K562 (cell line): ENCODE data around the gene PGAP3. TPM values are rescaled to one million over a fixed set of nuclear protein-coding genes. Genes with fewer than 3 reads are reported as not detected.

ENCODE experiments used
- GABPA ChIP-seq: fragments of 200-800 bp; sonication (Bioruptor generic); conservative IDR thresholded peaks from 2 replicates; pipeline ENCODE4 v1.6.1; 2016; ENCODE audit warnings: low read depth, missing genetic modification characterization, missing compliant biosample characterization
- HCFC1 ChIP-seq: IDR thresholded peaks from 2 replicates; pipeline ENCODE4 v1.6.1; 2012; ENCODE audit warnings: low read depth, low read length, improper control_type of control experiment
- JUN ChIP-seq, 2 experiments: sonication (generic) in 1 of 2; formaldehyde crosslinking in 1 of 2; IDR thresholded peaks; 2 replicates each; pipeline versions ENCODE4 v1.6.1 to v1.8.0; 2012 to 2022; ENCODE audit warnings: borderline replicate concordance in 2 of 2, mild to moderate bottlenecking in 2 of 2, improper control_type of control experiment in 1 of 2, low read depth in 1 of 2, low read length in 1 of 2, missing genetic modification reagents in 1 of 2
- PML ChIP-seq: IDR thresholded peaks from 2 replicates; pipeline ENCODE4 v1.6.1; 2012; ENCODE audit warnings: low read length, inconsistent platforms
- POLR2B ChIP-seq: fragments of 450-650 bp; IDR thresholded peaks from 2 replicates; pipeline ENCODE4 v1.6.1; 2018; ENCODE audit warnings: low read depth; ENCODE audit not compliant: partially characterized antibody
- TFAP4 ChIP-seq: sonication (generic); formaldehyde crosslinking; IDR thresholded peaks from 2 replicates; pipeline ENCODE4 v1.8.0; 2022; ENCODE audit warnings: missing genetic modification reagents, mild to moderate bottlenecking, moderate library complexity, borderline replicate concordance
- ZFP91 ChIP-seq: sonication (generic); formaldehyde crosslinking; IDR thresholded peaks from 2 replicates; pipeline ENCODE4 v1.8.0; 2022; ENCODE audit warnings: mild to moderate bottlenecking, missing genetic modification reagents
- ZNF507 ChIP-seq: conservative IDR thresholded peaks from 2 replicates; pipeline ENCODE4 v1.6.1; 2017; ENCODE audit warnings: missing genetic modification characterization, missing compliant biosample characterization
- polyA plus RNA-seq, 8 experiments: library from polyadenylated mRNA; depleted of rRNA in 4 of 8; stranded (reverse) in 5 of 8; unstranded in 3 of 8; fragments of >200 nt; fragmentation: Nextera tagmentation in 2 of 8; fragmentation: Illumina TruSeq in 1 of 8; extraction: Ambion mirVana in 2 of 8; extraction: Trizol in 1 of 8; gene quantifications; 2 replicates each; pipeline versions ENCODE4 v1.2.1 to v1.2.3, GENCODE V29; 2011 to 2014; ENCODE audit warnings: inconsistent platforms in 1 of 8, missing spikeins in 1 of 8
- total RNA-seq, 7 experiments: library from RNA; depleted of rRNA in 6 of 7; stranded (reverse); fragments of >200 nt in 6 of 7; fragmentation: Illumina TruSeq in 2 of 7; extraction: Trizol in 2 of 7; gene quantifications; 2 replicates each; pipeline versions ENCODE4 v1.2.1 to v1.2.3, GENCODE V29; 2011 to 2021; ENCODE audit warnings: low replicate concordance in 1 of 7
- TF ChIP-seq, protein P1 (sequence below), 2 experiments: fragments of 450-650 bp; formaldehyde crosslinking in 1 of 2; IDR thresholded peaks; 2 replicates each; pipeline versions ENCODE4 v1.4.0 to v1.6.1; 2014 to 2020; ENCODE audit warnings: mild to moderate bottlenecking in 2 of 2, borderline replicate concordance in 1 of 2, low read depth in 1 of 2
- TF ChIP-seq, protein P2 (sequence below): sonication (generic); formaldehyde crosslinking; IDR thresholded peaks from 2 replicates; pipeline ENCODE4 v1.8.0; 2023; ENCODE audit warnings: mild to moderate bottlenecking, missing genetic modification reagents

PGAP3 gene
- total and polyA plus RNA-seq, 9 of the 15 experiments (the other 6 are each of a cell fraction or from before 2014, with no cell fraction given), result 0.38 to 9.4 (median 4.5) TPM

DNA sequence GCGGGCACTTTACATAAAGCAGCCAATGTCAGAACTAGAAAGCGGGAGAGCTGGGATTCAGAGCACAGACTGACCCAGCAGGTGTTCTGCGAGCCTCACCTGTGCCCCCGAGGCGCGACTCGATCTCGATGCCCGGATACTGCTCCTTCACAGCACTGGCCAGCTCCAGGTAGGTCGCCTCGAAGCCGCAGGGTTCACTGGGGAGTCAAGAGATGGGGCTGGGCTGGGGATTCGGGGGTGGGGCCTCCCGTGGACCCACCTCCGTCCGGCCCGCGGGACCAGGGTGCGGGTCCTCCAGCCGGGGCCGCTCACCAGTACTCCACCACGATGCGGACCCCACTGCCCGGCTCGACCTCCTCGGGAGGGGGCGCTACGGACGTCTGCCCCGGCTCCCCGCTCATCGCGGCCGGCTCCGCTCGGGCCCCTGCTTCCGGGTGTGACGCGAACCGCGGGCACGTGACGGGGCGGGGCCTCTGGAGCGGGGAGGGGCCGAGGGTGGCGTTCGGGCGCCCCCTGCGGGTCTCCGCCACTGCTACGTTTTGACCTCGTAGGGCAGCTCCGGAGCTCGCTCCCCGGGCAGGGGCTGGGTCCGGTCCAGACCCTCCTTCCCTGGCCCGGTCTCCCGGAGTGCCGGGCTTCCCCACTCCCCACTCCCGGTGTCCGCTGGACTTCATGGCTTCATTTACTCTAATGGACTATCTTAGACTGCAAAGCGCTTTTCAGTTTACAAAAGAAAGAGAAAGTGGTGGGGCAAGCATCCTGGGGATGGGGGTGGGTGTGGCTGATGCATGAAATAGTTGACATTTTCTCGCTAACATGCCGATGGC, 42.5 kb upstream of the PGAP3 start, which contains the start of gene MIEN1 (continued):
- TF ChIP-seq, protein P1, sequence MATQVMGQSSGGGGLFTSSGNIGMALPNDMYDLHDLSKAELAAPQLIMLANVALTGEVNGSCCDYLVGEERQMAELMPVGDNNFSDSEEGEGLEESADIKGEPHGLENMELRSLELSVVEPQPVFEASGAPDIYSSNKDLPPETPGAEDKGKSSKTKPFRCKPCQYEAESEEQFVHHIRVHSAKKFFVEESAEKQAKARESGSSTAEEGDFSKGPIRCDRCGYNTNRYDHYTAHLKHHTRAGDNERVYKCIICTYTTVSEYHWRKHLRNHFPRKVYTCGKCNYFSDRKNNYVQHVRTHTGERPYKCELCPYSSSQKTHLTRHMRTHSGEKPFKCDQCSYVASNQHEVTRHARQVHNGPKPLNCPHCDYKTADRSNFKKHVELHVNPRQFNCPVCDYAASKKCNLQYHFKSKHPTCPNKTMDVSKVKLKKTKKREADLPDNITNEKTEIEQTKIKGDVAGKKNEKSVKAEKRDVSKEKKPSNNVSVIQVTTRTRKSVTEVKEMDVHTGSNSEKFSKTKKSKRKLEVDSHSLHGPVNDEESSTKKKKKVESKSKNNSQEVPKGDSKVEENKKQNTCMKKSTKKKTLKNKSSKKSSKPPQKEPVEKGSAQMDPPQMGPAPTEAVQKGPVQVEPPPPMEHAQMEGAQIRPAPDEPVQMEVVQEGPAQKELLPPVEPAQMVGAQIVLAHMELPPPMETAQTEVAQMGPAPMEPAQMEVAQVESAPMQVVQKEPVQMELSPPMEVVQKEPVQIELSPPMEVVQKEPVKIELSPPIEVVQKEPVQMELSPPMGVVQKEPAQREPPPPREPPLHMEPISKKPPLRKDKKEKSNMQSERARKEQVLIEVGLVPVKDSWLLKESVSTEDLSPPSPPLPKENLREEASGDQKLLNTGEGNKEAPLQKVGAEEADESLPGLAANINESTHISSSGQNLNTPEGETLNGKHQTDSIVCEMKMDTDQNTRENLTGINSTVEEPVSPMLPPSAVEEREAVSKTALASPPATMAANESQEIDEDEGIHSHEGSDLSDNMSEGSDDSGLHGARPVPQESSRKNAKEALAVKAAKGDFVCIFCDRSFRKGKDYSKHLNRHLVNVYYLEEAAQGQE (IDR thresholded peaks at IDR 0.05; ENCODE audit: borderline replicate concordance), result peak; percentile 91
- TF ChIP-seq, protein P1 (CRISPR knock-in tag; IDR thresholded peaks at IDR 0.05; ENCODE audit: low read depth), result no peak
- peak; percentile 70 for TF ChIP-seq POLR2B
- TF ChIP-seq TFAP4, result peak; percentile 70
- TF ChIP-seq PML, result peak; percentile 27; the same call in 1 of the 2 replicates
- peak; percentile 48; the same call in 1 of the 2 replicates for TF ChIP-seq JUN (IDR thresholded peaks at IDR 0.05; ENCODE audit: borderline replicate concordance, low read depth, low read length)
- TF ChIP-seq JUN (CRISPR knock-in tag; IDR thresholded peaks at IDR 0.05; ENCODE audit: borderline replicate concordance), result no peak
- TF ChIP-seq, protein P2, sequence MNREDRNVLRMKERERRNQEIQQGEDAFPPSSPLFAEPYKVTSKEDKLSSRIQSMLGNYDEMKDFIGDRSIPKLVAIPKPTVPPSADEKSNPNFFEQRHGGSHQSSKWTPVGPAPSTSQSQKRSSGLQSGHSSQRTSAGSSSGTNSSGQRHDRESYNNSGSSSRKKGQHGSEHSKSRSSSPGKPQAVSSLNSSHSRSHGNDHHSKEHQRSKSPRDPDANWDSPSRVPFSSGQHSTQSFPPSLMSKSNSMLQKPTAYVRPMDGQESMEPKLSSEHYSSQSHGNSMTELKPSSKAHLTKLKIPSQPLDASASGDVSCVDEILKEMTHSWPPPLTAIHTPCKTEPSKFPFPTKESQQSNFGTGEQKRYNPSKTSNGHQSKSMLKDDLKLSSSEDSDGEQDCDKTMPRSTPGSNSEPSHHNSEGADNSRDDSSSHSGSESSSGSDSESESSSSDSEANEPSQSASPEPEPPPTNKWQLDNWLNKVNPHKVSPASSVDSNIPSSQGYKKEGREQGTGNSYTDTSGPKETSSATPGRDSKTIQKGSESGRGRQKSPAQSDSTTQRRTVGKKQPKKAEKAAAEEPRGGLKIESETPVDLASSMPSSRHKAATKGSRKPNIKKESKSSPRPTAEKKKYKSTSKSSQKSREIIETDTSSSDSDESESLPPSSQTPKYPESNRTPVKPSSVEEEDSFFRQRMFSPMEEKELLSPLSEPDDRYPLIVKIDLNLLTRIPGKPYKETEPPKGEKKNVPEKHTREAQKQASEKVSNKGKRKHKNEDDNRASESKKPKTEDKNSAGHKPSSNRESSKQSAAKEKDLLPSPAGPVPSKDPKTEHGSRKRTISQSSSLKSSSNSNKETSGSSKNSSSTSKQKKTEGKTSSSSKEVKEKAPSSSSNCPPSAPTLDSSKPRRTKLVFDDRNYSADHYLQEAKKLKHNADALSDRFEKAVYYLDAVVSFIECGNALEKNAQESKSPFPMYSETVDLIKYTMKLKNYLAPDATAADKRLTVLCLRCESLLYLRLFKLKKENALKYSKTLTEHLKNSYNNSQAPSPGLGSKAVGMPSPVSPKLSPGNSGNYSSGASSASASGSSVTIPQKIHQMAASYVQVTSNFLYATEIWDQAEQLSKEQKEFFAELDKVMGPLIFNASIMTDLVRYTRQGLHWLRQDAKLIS, result no peak
- TF ChIP-seq ZFP91 (CRISPR knock-in tag), result no peak
- TF ChIP-seq ZNF507 (tag), result no peak
- peak; percentile 71 for TF ChIP-seq GABPA (tag)
- TF ChIP-seq HCFC1, result peak; percentile 58; the same call in 1 of the 2 replicates
